Stimulated activated CD4-positive, alpha-beta T cell treated with anti-CD3 and anti-CD28 coated beads, Interleukin-1b, Interleukin-23, amount 100 ng/mL, for 4 hours (primary cell): ENCODE results near the gene PPP1R37.

Source experiments
- DNase-seq, 2 donors: peaks; one replicate each; pipeline ENCODE4 v3.0.0-alpha.2; 2020; ENCODE audit warnings: low read depth in 2 of 2

Gene PPP1R37

DNA sequence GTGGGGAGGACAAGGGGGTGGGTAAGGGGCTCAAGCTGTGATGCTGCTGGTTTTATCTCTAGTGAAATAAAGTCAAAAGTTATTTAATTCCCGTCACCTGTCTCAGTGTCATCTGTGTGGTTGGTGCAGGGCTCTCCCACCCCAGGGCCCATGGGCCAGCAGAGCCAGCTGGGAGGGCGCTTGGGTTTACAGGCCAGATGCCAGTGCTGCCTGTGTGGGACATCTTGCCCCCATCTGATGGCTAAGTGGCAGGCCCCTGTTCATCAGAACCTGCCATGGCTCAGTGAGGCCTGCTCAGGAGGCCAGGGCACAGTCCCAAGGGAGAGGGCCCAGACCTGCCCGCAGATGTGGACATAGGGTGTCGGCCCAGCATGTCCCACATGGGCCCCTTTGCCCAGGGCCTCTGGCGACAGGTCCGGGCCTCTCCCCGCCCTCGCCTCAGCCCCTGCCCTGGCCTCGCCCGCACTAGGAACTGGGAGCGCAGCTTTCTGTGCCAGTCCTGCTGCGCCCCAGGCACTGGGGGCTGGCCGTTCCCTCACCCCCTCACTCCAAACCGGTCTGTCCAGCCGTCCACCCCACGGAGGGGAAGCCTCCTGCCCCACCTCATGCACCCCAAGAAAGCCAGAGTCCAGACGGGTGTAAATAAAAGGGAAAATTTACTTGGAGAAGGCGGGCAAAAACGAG is 22.0 kb upstream of the PPP1R37 start:
- DNase-seq = no peak

GRCh38 chr19:45071545-45071938 is 21.4 kb upstream of the PPP1R37 start:
- DNase-seq = no peak

- DNase-seq = no peak
Observed at GRCh38 chr19:45071969-45072790, 20.8 kb upstream of the PPP1R37 start.

DNA sequence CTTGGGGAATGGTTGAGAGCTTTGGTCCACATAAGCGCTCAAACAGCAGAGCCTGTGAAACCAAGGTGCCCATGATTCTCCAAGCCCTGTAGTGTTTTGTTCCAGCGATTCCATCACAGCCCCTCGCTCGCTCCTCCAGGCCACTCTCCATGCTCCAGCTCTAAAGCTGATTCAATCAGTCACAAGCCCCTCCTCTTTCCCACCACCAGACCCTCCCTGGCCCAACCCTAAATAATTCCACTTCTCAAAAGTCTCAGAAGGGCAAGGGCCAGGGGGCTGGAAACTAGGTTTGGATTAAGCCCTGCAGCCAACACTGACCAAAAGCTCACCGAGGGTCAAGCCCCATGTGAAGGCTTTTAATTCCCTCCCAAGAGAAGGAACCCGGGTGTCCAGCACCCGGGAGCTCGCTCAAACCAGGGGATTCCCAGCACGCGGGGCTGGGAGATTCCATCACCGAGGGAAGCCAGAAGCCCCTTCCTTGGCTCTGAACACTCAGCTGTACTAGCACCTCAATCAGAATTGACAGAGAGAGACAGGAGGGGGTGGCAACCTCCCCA is 18.2 kb upstream of the PPP1R37 start:
- DNase-seq = no peak

GRCh38 chr19:45075301-45076028 is 17.5 kb upstream of the PPP1R37 start:
- DNase-seq = no peak

- peak; percentile 65 to 82 for DNase-seq
Observed at GRCh38 chr19:45076029-45076850, 16.7 kb upstream of the PPP1R37 start, which contains the start of gene ZNF296. Gene ZNF296 (minus strand): TSS chr19:45076478. CDS start chr19:45076373, 105 bp downstream.

GRCh38 chr19:45076851-45077730 is 15.9 kb upstream of the PPP1R37 start:
- no peak for DNase-seq

DNA sequence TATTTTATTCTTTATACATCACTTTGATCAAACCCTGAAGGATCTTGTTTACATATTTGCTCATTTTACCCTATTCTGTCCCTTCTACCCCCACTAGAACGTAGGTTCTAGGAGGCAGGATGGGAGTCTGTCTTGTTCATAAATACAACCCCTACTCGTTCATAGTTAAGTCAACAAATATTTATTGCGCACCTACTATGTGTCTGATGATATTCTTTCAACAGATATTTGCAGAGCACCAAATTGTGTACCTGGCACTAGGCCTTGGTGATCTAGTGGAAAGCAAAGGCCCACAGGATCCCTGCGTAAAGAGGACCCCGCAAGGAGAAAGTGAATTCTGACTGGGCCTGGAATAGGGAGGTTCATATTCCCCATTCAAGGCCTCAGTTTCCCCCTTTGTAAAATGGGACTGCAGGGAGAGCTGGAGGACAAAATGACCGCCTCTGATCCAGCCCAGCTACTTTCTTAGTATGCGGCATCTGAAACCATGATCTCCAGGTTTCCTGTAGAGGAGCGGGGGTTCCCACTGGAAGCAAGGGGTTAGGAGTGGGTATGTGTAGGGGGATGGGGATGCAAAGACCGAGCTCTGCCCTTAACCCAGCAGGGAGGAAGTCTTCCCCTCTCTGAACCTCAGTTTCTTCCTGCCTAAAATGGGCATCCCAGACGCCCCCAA is 14.5 kb upstream of the PPP1R37 start:
- DNase-seq = no peak

DNA sequence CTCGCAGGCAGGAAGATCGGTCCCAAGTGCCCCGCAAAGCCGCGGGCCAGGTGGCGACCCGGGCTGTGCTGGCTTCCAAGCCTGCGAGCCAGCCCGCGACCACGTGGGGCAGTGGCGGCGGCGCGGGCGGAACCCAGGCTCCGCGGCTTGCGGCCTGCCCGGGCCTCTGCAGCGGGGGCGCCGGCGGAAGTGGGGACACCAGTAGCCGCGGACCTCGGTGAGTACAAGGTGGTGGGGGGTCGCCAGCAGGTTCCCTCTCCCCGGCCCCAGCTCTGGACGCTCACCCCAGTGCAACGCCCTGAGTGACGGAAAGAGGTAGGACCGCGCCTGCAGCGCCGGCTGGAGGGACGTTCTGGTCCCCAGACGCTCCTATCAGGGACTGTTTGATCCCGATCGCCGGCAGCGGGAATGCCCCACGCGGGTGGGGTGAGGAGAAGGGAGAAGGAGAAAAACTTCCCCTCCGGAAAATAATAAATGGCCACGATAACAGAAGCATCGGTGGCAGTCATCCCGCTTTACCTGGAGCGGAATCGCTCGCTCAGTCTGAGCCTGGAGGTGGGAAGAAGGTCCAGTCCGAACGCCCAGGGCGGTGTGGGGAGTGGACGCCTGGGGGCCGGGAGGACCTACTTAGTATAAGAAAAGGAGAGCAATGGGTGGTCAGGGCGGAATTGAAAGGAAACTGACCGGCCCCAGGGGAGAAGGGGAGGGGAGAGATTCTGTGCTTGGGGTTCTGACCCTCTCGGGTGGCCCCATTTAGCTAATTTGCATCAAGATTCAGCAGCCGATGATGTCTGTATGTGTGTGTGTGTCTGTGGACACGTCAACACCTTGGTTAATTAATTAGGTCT is 13.7 kb upstream of the PPP1R37 start, which contains the start of gene GEMIN7:
TSS of gene GEMIN7 (plus strand) at position 198 of the 848 bp plus-strand sequence. CDS start 10,855 bp downstream, outside the sequence.
- peak; percentile 69 to 81 for DNase-seq

DNA sequence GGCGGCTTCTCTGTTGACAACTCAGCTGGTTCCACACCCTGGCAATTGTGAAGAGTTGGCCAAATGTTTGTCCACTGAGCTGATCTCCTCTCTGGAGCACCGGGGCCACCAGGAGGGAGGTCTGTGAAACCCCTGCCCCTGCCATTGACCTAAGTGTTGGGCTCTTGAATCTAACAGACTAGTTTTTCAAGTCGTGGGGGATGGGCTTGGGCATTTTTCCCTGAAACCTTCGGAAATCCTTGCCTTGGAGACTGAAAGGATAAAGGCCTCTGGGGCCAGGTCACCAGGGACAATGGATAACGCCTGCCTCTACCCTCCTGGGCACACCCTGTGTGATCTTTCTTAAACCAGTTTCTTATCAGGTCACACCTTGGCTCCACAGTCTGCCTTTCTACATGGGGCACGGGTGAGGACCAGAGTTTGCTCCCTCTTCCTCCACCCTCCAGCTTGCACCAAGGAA is 13.0 kb upstream of the PPP1R37 start:
- no peak for DNase-seq

DNA sequence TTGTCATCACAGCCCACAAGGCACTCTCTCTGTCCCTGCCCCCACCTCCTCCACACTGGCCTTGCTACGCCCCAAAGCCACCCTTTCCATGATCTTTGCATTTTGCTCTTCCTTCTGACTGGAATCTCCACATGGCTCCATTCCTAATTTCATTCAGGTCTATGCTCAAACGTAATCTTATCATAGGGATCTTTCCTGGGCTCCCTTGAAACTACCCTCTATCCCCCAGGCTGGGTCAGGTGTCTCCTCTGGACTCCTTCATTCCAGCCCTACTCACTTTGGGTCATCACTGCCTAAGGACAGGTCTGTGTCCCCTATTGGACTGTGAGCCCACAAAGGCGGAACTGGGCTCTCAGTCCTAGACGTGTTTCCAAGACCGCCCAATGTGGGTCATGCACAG is 10.8 kb upstream of the PPP1R37 start:
- no peak for DNase-seq

DNA sequence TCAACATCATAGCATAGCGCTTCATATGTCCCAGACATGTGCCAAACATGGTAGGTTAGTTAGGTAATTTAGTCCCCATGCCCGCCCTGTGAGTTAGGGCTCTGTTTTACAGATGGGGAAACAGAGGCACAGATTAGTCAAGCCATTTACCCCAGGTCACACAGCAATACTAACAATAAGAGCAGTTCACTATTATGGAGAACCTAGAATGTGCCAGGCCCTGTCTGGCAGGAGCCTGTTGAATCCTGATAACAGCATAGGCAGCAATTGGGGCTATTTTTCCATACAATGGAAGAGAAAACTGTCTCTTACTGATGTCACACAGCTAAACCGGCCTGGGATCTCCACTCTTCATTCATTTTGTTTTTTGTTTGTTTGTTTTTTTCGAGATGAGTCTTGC is 6.5 kb upstream of the PPP1R37 start:
- DNase-seq = no peak

GRCh38 chr19:45087531-45087930 is 5.4 kb upstream of the PPP1R37 start:
- no peak for DNase-seq

- no peak for DNase-seq
Observed at GRCh38 chr19:45090034-45090433, 2.9 kb upstream of the PPP1R37 start.

GRCh38 chr19:45090606-45091005 is 2.4 kb upstream of the PPP1R37 start:
- no peak for DNase-seq

DNA sequence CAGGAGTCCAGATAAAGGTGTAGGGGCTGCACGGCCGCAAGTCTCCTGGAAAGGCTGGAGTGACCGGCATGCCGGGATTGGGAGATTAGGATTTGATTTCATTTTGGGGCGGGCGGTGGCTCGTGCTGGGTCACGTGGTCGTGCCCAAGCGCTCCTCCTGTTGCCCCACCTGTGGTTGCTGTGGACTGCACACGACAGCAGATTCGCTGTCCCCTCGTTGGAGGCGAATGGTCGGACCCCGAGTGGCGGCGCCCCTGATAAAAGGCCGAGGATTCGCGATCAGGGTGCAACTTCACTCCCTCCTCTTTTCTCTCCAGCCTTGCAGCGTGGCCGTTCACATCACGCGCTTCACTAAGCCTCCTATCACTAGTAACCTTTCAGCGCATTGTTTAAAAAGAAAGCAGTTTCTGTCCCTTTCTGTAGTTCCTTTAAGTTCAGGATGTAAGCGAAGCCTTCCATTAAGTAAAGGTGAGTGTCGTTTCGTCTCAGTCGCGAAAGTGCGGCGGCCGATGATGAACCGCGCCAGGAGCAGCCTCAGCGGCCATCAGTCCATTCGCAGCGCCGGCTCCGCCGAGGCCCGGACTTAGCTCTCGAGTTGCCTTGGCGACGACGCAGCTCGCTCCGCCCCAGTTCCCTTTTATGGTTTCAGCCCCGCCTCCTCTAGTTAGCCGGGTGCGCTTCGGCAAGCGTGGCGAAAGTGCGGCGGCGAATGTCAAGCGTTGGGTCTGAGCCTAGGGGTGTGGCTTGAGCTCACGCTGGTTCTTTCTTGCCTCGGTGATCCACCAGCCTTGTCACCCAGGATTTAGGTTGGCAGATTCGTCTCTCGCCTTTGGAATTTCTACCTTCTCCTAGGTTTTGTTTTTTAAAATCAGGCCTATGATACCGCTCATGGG is 1.7 kb upstream of the PPP1R37 start:
- peak; percentile 96 to 97 for DNase-seq

DNA sequence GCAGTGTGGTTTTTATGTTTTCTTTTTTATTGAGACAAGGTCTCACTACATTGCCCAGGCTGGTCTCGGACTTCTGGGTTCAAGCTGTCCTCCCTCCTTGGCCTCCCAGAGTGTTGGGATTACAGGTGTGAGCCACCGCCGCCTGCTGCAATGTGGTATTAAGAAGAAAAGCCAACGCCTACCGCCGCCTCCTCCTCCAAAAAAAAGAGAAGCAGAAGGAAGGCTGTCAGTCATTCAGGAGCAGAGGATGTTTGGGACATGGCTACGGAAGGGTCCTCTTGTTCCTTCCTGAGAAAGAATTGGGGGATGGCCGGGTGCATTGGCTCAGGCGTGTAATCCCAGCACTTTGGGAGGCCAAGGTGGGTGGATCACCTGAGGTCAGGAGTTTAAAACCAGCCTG is 1.2 kb downstream of the PPP1R37 start:
- DNase-seq = no peak
